K562 (cell line): ENCODE results near the gene RIPOR2. TPM values are rescaled to one million over a fixed set of nuclear protein-coding genes. Genes with fewer than 3 reads are reported as not detected.

ENCODE experiments used
- ATAC-seq: fragments of 200-7000 bp; cut with Tn5 transposase; 3 replicates; pipeline ENCODE4 v1.9.1; 2020; ENCODE audit warnings: moderate library complexity
- BruUV-seq: library from RNA; stranded (reverse); fragments of 400-500 nt; replicated peaks from 2 replicates; lab custom pipeline; 2021; lab: Mats Ljungman, UMichigan
- CTCF ChIA-PET: fragments of 300-600 bp; formaldehyde crosslinking; extraction: SDS; loops from one replicate; lab custom pipeline; 2021; ENCODE audit warnings: low intra/inter-chr PET ratio; lab: Yijun Ruan, JAX
- POLR2A ChIA-PET: fragments of 300-600, 350-650 bp; sonication (Branson Sonifier 250); formaldehyde crosslinking; extraction: SDS; loops from one replicate; lab custom pipeline; 2021; ENCODE audit warnings: antibody characterized with exemption, inconsistent platforms; lab: Yijun Ruan, JAX
- DNase-seq, 4 experiments: peaks; one replicate each; pipeline versions ENCODE4 v3.0.0 to v3.0.0-alpha.2; 2011 to 2018; ENCODE audit warnings: low spot score in 3 of 4, mixed read lengths in 3 of 4; ENCODE audit errors: extremely low read depth in 1 of 4
- FAIRE-seq: peaks from 2 replicates; lab custom pipeline; 2011; peaks lifted over from hg19 to GRCh38; lab: Jason Lieb, UNC
- H2AFZ ChIP-seq: 2 replicates; pipeline ENCODE4 v1.6.0; 2011; ENCODE audit warnings: low read depth, low read length, control low read depth, inconsistent platforms
- H3K27ac ChIP-seq: fragments of 200-600 bp; 3 replicates; pipeline ENCODE4 v1.8.0; 2011; ENCODE audit warnings: low read depth, mild to moderate bottlenecking, control low read depth, inconsistent platforms, low read length, moderate library complexity, mixed read lengths; ENCODE audit errors: extremely low read depth
- H3K27me3 ChIP-seq, 2 experiments: fragments of 300-600 bp in 1 of 2; 2 replicates in 1 of 2; 3 replicates in 1 of 2; pipeline versions ENCODE4 v1.6.0 to v1.8.0; 2011; ENCODE audit warnings: inconsistent platforms in 2 of 2, low read length in 2 of 2, mild to moderate bottlenecking in 1 of 2, mixed read lengths in 1 of 2, moderate library complexity in 1 of 2; ENCODE audit not compliant: control insufficient read depth in 2 of 2, insufficient read depth in 2 of 2
- H3K36me3 ChIP-seq: fragments of 300-600 bp; 3 replicates; pipeline ENCODE4 v1.8.0; 2011; ENCODE audit warnings: mild to moderate bottlenecking, low read length, inconsistent platforms; ENCODE audit not compliant: control insufficient read depth, insufficient read depth
- H3K4me1 ChIP-seq, 2 experiments: fragments of 200-600 bp in 1 of 2; replicated peaks in 1 of 2; 2 replicates in 1 of 2; 3 replicates in 1 of 2; pipeline versions ENCODE4 v1.5.1 to v1.8.0; 2011; ENCODE audit warnings: inconsistent platforms in 2 of 2, low read length in 2 of 2, mild to moderate bottlenecking in 1 of 2, mixed read lengths in 1 of 2, moderate library complexity in 1 of 2; ENCODE audit not compliant: control insufficient read depth in 2 of 2, insufficient read depth in 2 of 2
- H3K4me2 ChIP-seq: 2 replicates; pipeline ENCODE4 v1.6.1; 2011; ENCODE audit warnings: low read length, control low read depth, inconsistent platforms, mixed read lengths; ENCODE audit not compliant: insufficient read depth
- H3K4me3 ChIP-seq: fragments of 200-600 bp; sonication (generic), shearing (Covaris generic); 2 replicates; pipeline ENCODE4 v1.5.1; 2016; ENCODE audit warnings: control low read depth, inconsistent platforms
- H3K79me2 ChIP-seq: fragments of 200-600 bp; 3 replicates; pipeline ENCODE4 v1.8.0; 2011; ENCODE audit warnings: low read length, inconsistent platforms; ENCODE audit not compliant: control insufficient read depth, insufficient read depth
- H3K9ac ChIP-seq, 2 experiments: 2 replicates each; pipeline versions ENCODE4 v1.6.0 to v1.6.1; 2011; ENCODE audit warnings: low read depth in 2 of 2, low read length in 2 of 2, control low read depth in 1 of 2, inconsistent platforms in 1 of 2, mild to moderate bottlenecking in 1 of 2, mixed read lengths in 1 of 2; ENCODE audit not compliant: insufficient read depth in 1 of 2
- H3K9me1 ChIP-seq: one replicate; pipeline ENCODE4 v1.6.0; 2011; ENCODE audit warnings: inconsistent platforms, mild to moderate bottlenecking, low read length, moderate library complexity; ENCODE audit not compliant: control insufficient read depth, insufficient read depth
- H3K9me3 ChIP-seq: replicated peaks from 2 replicates; pipeline ENCODE4 v1.5.1; 2011; ENCODE audit warnings: low read depth, low read length, inconsistent platforms; ENCODE audit not compliant: control insufficient read depth, insufficient read depth
- H4K20me1 ChIP-seq: replicated peaks from 2 replicates; pipeline ENCODE4 v1.6.1; 2011; ENCODE audit warnings: low read length, inconsistent platforms, mixed read lengths; ENCODE audit not compliant: control insufficient read depth, insufficient read depth
- HNRNPUL1 ChIP-seq: fragments of 200-400 bp; formaldehyde crosslinking; IDR thresholded peaks from 2 replicates; pipeline ENCODE4 v1.6.1; 2017; ENCODE audit warnings: low read length
- KLF10 ChIP-seq: fragments of 250-450 bp; sonication (Bioruptor Pico); IDR thresholded peaks from 2 replicates; pipeline ENCODE4 v1.6.1; 2021; ENCODE audit warnings: matching md5 sums
- MTA1 ChIP-seq: fragments of 450-650 bp; IDR thresholded peaks from 2 replicates; pipeline ENCODE4 v1.6.1; 2017; ENCODE audit warnings: borderline replicate concordance
- POLR2A ChIP-seq: fragments of 450-650 bp; conservative IDR thresholded peaks from 2 replicates; pipeline ENCODE4 v1.6.1; 2016
- PTRF ChIP-seq: fragments of 450-650 bp; IDR thresholded peaks from 2 replicates; pipeline ENCODE4 v1.6.1; 2016; ENCODE audit warnings: mild to moderate bottlenecking, missing genetic modification characterization, missing compliant biosample characterization
- SMAD2 ChIP-seq: fragments of 150-350 bp; IDR thresholded peaks from 2 replicates; pipeline ENCODE4 v1.6.1; 2014; ENCODE audit warnings: low read depth, mild to moderate bottlenecking, low read length
- TAF9B ChIP-seq: fragments of 450-650 bp; IDR thresholded peaks from 2 replicates; pipeline ENCODE4 v1.6.1; 2018; ENCODE audit warnings: mild to moderate bottlenecking; ENCODE audit not compliant: partially characterized antibody
- THAP7 ChIP-seq: fragments of 250-450 bp; sonication (Bioruptor Pico); IDR thresholded peaks from 2 replicates; pipeline ENCODE4 v1.5.0; 2021
- ZNF354B ChIP-seq: fragments of 250-450 bp; sonication (Bioruptor Pico); IDR thresholded peaks from 2 replicates; pipeline ENCODE4 v1.4.0; 2020
- ZNF398 ChIP-seq: fragments of 250-450 bp; sonication (Bioruptor Pico); IDR thresholded peaks from 2 replicates; pipeline ENCODE4 v1.8.0; 2021; ENCODE audit warnings: moderate library complexity, mild to moderate bottlenecking, inconsistent platforms
- ZNF561 ChIP-seq: fragments of 450-650 bp; formaldehyde crosslinking; conservative IDR thresholded peaks from 2 replicates; pipeline ENCODE4 v1.4.0; 2020; ENCODE audit warnings: mild to moderate bottlenecking, moderate library complexity
- WGBS: fragments of 100-300 bp; shearing (Covaris generic); methylation state at CpG from one replicate; pipeline ENCODE4 v1.1.6; 2016; ENCODE audit warnings: low coverage, mixed read lengths; ENCODE audit not compliant: insufficient coverage; ENCODE audit errors: missing lambda C conversion rate; 5-methylcytosine and 5-hydroxymethylcytosine counted together
- in situ Hi-C: fragments of 300-500 bp; cut with MboI; formaldehyde crosslinking; loops from 4 replicates; pipeline ENCODE4 v1.15.0; 2018; ENCODE audit warnings: inconsistent platforms, mixed read lengths
- intact Hi-C: fragments of 100-400 bp; cut with micrococcal nuclease; formaldehyde crosslinking; loops from 2 replicates; pipeline ENCODE4 v1.14.2; 2022
- polyA plus RNA-seq, 8 experiments: library from polyadenylated mRNA; depleted of rRNA in 4 of 8; stranded (reverse) in 5 of 8; unstranded in 3 of 8; fragments of >200 nt; fragmentation: Nextera tagmentation in 2 of 8; fragmentation: Illumina TruSeq in 1 of 8; extraction: Ambion mirVana in 2 of 8; extraction: Trizol in 1 of 8; gene quantifications; 2 replicates each; pipeline versions ENCODE4 v1.2.1 to v1.2.3, GENCODE V29; 2011 to 2014; ENCODE audit warnings: inconsistent platforms in 1 of 8, missing spikeins in 1 of 8
- total RNA-seq, 7 experiments: library from RNA; depleted of rRNA in 6 of 7; stranded (reverse); fragments of >200 nt in 6 of 7; fragmentation: Illumina TruSeq in 2 of 7; extraction: Trizol in 2 of 7; gene quantifications; 2 replicates each; pipeline versions ENCODE4 v1.2.1 to v1.2.3, GENCODE V29; 2011 to 2021; ENCODE audit warnings: low replicate concordance in 1 of 7
- TF ChIP-seq, protein P1 (sequence below): fragments of 250-450 bp; sonication (Bioruptor Pico); IDR thresholded peaks from 2 replicates; pipeline ENCODE4 v1.6.1; 2021; ENCODE audit warnings: mild to moderate bottlenecking

The RIPOR2 gene
- total and polyA plus RNA-seq, 9 of the 15 experiments (the other 6 are each of a cell fraction or from before 2014, with no cell fraction given) = 0.04 to 1.0 (median 0.47) TPM; not detected in 2

DNA sequence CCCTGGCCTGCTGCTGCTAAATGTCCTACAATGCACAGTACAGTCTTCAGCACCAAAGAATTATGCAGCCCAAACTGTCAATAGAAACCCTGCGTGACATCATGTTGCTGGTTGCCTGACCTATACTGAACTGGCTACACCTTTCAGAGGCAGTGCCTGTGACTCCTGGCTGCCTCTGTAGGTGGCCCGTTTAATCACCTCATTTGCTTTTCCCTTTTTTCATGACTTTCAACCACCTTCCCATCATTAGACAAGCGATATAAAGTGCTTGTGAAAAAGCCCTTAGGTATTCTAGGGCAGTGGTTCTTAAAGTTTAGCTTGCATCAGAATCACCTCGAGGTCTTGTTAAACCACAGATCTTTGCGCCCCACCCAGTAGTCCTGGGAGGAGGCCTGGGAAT is 33.0 kb upstream of the RIPOR2 start:
- no peak overlapping the region for H3K4me2 ChIP-seq
- no TSS peak for BruUV-seq
- CTCF ChIA-PET = no interaction called here
- H3K27me3 ChIP-seq = peaks cover 0 to 8% of the 10 kb centered on the region in 2 experiments; a peak in 1 of 5 replicates
- no peaks in the 10 kb centered on the region for H3K79me2 ChIP-seq
- WGBS = 0% methylated on average over 5 of the region's 5 CpGs
- intact Hi-C loops (no loop called here), in situ Hi-C loops (no loop called here)
- TF ChIP-seq SMAD2 (no peak), MTA1 (no peak), ZNF398 (CRISPR knock-in tag) (no peak), TAF9B (no peak), POLR2A (no peak), PTRF (tag) (no peak), ZNF354B (no peak), ZNF561 (CRISPR knock-in tag) (no peak), THAP7 (no peak), KLF10 (no peak), HNRNPUL1 (no peak)
- TF ChIP-seq, protein P1, sequence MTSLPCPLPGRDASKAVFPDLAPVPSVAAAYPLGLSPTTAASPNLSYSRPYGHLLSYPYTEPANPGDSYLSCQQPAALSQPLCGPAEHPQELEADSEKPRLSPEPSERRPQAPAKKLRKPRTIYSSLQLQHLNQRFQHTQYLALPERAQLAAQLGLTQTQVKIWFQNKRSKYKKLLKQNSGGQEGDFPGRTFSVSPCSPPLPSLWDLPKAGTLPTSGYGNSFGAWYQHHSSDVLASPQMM (CRISPR knock-in tag) = no peak
- POLR2A ChIA-PET = no interaction called here
- H3K4me3 ChIP-seq = no peak overlapping the region
- no peaks in the 10 kb centered on the region for H3K36me3 ChIP-seq
- H3K27ac ChIP-seq = no peak overlapping the region
- FAIRE-seq (no peak), ATAC-seq (no peak), DNase-seq (no peak)
- H2AFZ ChIP-seq = no peak overlapping the region
- H3K9me1 ChIP-seq = no peaks in the 10 kb centered on the region
- no peaks in the 10 kb centered on the region for H4K20me1 ChIP-seq
- no peaks in the 10 kb centered on the region for H3K4me1 ChIP-seq
- no peaks in the 10 kb centered on the region for H3K9me3 ChIP-seq
- no peak overlapping the region for H3K9ac ChIP-seq
